Mesothelial cell of epicardium (in vitro differentiated cells): Measurements from ENCODE around the gene KCNB1. TPM values are rescaled to one million over a fixed set of nuclear protein-coding genes. Genes with fewer than 3 reads are reported as not detected.

Experiments
- DNase-seq, 2 experiments: peaks; one replicate each; pipeline ENCODE4 v3.0.0; 2021; ENCODE audit warnings: low spot score in 2 of 2; ENCODE audit not compliant: unreplicated experiment in 2 of 2
- H3K27ac Mint-ChIP-seq: 2 replicates; pipeline ENCODE4 v1.8.0; 2021; ENCODE audit warnings: mixed read lengths
- H3K27me3 Mint-ChIP-seq: 2 replicates; pipeline ENCODE4 v1.8.0; 2021; ENCODE audit warnings: low read depth, mixed read lengths
- H3K36me3 Mint-ChIP-seq: 2 replicates; pipeline ENCODE4 v1.8.0; 2021; ENCODE audit warnings: mixed read lengths
- H3K4me1 Mint-ChIP-seq: 2 replicates; pipeline ENCODE4 v1.8.0; 2021; ENCODE audit warnings: mixed read lengths
- H3K4me3 Mint-ChIP-seq: 2 replicates; pipeline ENCODE4 v1.8.0; 2021; ENCODE audit warnings: mild to moderate bottlenecking, moderate library complexity, mixed read lengths
- H3K9me3 Mint-ChIP-seq: 2 replicates; pipeline ENCODE4 v1.8.0; 2021; ENCODE audit warnings: mixed read lengths
- CTCF ChIP-seq: fragments of 200-600 bp; sonication (generic); IDR thresholded peaks from one replicate; pipeline ENCODE4 v1.5.0; 2021; ENCODE audit warnings: antibody characterized with exemption; ENCODE audit not compliant: unreplicated experiment
- total RNA-seq: library from RNA; stranded (reverse); gene quantifications from 3 replicates; pipeline ENCODE4 v1.2.1, GENCODE V29; 2021

KCNB1 gene
- total RNA-seq, 1 donor from 2014 or later: 0.51 TPM

- Mint-ChIP-seq H3K4me3 (no peak overlapping the region), H3K27ac (no peak overlapping the region), H3K9me3 (no peaks in the 10 kb centered on the region), H3K27me3 (peaks cover 72% of the 10 kb centered on the region), H3K36me3 (no peaks in the 10 kb centered on the region), H3K4me1 (peaks cover 5% of the 10 kb centered on the region)
- DNase-seq: no peak
- TF ChIP-seq CTCF: no peak
Observed at GRCh38 chr20:49323622-49324238, 158.7 kb downstream of the KCNB1 start.

GRCh38 chr20:49320460-49320859 lies 162.0 kb downstream of the KCNB1 start:
- H3K4me3 Mint-ChIP-seq: no peak overlapping the region
- peaks cover 79% of the 10 kb centered on the region for H3K27me3 Mint-ChIP-seq
- no peak for DNase-seq

GRCh38 chr20:49319208-49319809 lies 163.2 kb downstream of the KCNB1 start:
- TF ChIP-seq CTCF: no peak
- peaks cover 9% of the 10 kb centered on the region for H3K4me1 Mint-ChIP-seq
- no peak for DNase-seq
- peaks cover 6% of the 10 kb centered on the region for H3K9me3 Mint-ChIP-seq
- no peak overlapping the region for H3K27ac Mint-ChIP-seq
- no peaks in the 10 kb centered on the region for H3K36me3 Mint-ChIP-seq
- H3K4me3 Mint-ChIP-seq: peak overlapping the region; percentile 67
- peaks cover 81% of the 10 kb centered on the region for H3K27me3 Mint-ChIP-seq

More at GRCh38 chr20:49320460-49320859, 162.0 kb downstream of the KCNB1 start:
- Mint-ChIP-seq H3K4me1 (peaks cover 9% of the 10 kb centered on the region), H3K27ac (no peak overlapping the region), H3K9me3 (peaks cover 6% of the 10 kb centered on the region), H3K36me3 (no peaks in the 10 kb centered on the region)
- TF ChIP-seq CTCF: no peak

- H3K4me3 Mint-ChIP-seq: peak overlapping the region; percentile 67
- H3K4me1 Mint-ChIP-seq: peaks cover 9% of the 10 kb centered on the region
- H3K9me3 Mint-ChIP-seq: peaks cover 6% of the 10 kb centered on the region
- H3K27ac Mint-ChIP-seq: no peak overlapping the region
- no peak for TF ChIP-seq CTCF
- no peaks in the 10 kb centered on the region for H3K36me3 Mint-ChIP-seq
- H3K27me3 Mint-ChIP-seq: peaks cover 87% of the 10 kb centered on the region
- no peak for DNase-seq
Observed at GRCh38 chr20:49318430-49319207, 163.8 kb downstream of the KCNB1 start.

- Mint-ChIP-seq H3K4me3 (peak overlapping the region; percentile 33), H3K9me3 (peaks cover 6% of the 10 kb centered on the region), H3K27me3 (peaks cover 91% of the 10 kb centered on the region), H3K36me3 (no peaks in the 10 kb centered on the region), H3K4me1 (peaks cover 9% of the 10 kb centered on the region), H3K27ac (no peak overlapping the region)
- DNase-seq: no peak
- no peak for TF ChIP-seq CTCF
Observed at GRCh38 chr20:49318091-49318429, 164.4 kb downstream of the KCNB1 start.
